ENCODE data around the gene IFNA2.
A peak's percentile ranks its signal among the peaks of the same experiment; 100 is the strongest.
"Not testable (repeated sequence)": the region's sequence is repeated elsewhere in the genome, so short reads cannot be mapped to it uniquely, and the experiment has no call there.

Gene IFNA2

GRCh38 chr9:21367957-21368356 is 17.2 kb downstream of the IFNA2 start, which contains the start of gene IFNA13:
Gene IFNA13 (minus strand): TSS chr9:21368057. CDS start chr9:21368010, 47 bp downstream.
- no peak within 1 kb of the TSS for H3K27ac ChIP-seq (ENCODE audit: low read length)
- no peaks in the 10 kb centered on the region for H3K27me3 ChIP-seq (ENCODE audit: low read depth, low read length)
- no peaks in the 10 kb centered on the region for H3K9me3 ChIP-seq (ENCODE audit: control insufficient read depth in 1 of 2, low read length in 2 of 2)
- H3K4me3 ChIP-seq (ENCODE audit: low read depth in 1 of 2, low read length in 2 of 2), result no peak within 1 kb of the TSS
- no peaks in the 10 kb centered on the region for H3K4me1 ChIP-seq (ENCODE audit: control insufficient read depth in 1 of 2, insufficient read depth in 2 of 2, low read length in 2 of 2)
- no peaks in the 10 kb centered on the region for H3K36me3 ChIP-seq (ENCODE audit: control insufficient read depth in 1 of 2, insufficient read depth in 2 of 2, low read length in 2 of 2)

GRCh38 chr9:21367169-21367568 is 18.0 kb downstream of the IFNA2 start:
- not testable (repeated sequence) for H3K36me3 ChIP-seq (ENCODE audit: control insufficient read depth in 1 of 2, insufficient read depth in 2 of 2, low read length in 2 of 2); H3K27ac ChIP-seq (ENCODE audit: low read length); H3K4me3 ChIP-seq (ENCODE audit: low read depth in 1 of 2, low read length in 2 of 2); H3K4me1 ChIP-seq (ENCODE audit: control insufficient read depth in 1 of 2, insufficient read depth in 2 of 2, low read length in 2 of 2); H3K27me3 ChIP-seq (ENCODE audit: low read depth, low read length); H3K9me3 ChIP-seq (ENCODE audit: control insufficient read depth in 1 of 2, low read length in 2 of 2)

GRCh38 chr9:21362287-21362686 is 22.9 kb downstream of the IFNA2 start:
- H3K4me3 ChIP-seq (ENCODE audit: low read depth in 1 of 2, low read length in 2 of 2), result no peak overlapping the region
- no peak overlapping the region for H3K27ac ChIP-seq (ENCODE audit: low read length)
- H3K36me3 ChIP-seq (ENCODE audit: control insufficient read depth in 1 of 2, insufficient read depth in 2 of 2, low read length in 2 of 2), result no peaks in the 10 kb centered on the region
- H3K9me3 ChIP-seq (ENCODE audit: control insufficient read depth in 1 of 2, low read length in 2 of 2), result no peaks in the 10 kb centered on the region
- no peaks in the 10 kb centered on the region for H3K27me3 ChIP-seq (ENCODE audit: low read depth, low read length)
- no peaks in the 10 kb centered on the region for H3K4me1 ChIP-seq (ENCODE audit: control insufficient read depth in 1 of 2, insufficient read depth in 2 of 2, low read length in 2 of 2)

- H3K27ac ChIP-seq (ENCODE audit: low read length), result no peak overlapping the region
- no peaks in the 10 kb centered on the region for H3K36me3 ChIP-seq (ENCODE audit: control insufficient read depth in 1 of 2, insufficient read depth in 2 of 2, low read length in 2 of 2)
- H3K9me3 ChIP-seq (ENCODE audit: control insufficient read depth in 1 of 2, low read length in 2 of 2), result no peaks in the 10 kb centered on the region
- H3K4me1 ChIP-seq (ENCODE audit: control insufficient read depth in 1 of 2, insufficient read depth in 2 of 2, low read length in 2 of 2), result no peaks in the 10 kb centered on the region
- H3K27me3 ChIP-seq (ENCODE audit: low read depth, low read length), result no peaks in the 10 kb centered on the region
- H3K4me3 ChIP-seq (ENCODE audit: low read depth in 1 of 2, low read length in 2 of 2), result peak overlapping the region in 1 of 2 donors; percentile 4
Observed at GRCh38 chr9:21357479-21358460, 27.4 kb downstream of the IFNA2 start.

GRCh38 chr9:21350787-21351186 is 34.4 kb downstream of the IFNA2 start, which contains the start of gene IFNA6:
Gene IFNA6 (minus strand): TSS chr9:21350887. CDS start chr9:21350887, 0 bp downstream.
- H3K27me3 ChIP-seq (ENCODE audit: low read depth, low read length), result no peaks in the 10 kb centered on the region
- no peaks in the 10 kb centered on the region for H3K36me3 ChIP-seq (ENCODE audit: control insufficient read depth in 1 of 2, insufficient read depth in 2 of 2, low read length in 2 of 2)
- H3K4me1 ChIP-seq (ENCODE audit: control insufficient read depth in 1 of 2, insufficient read depth in 2 of 2, low read length in 2 of 2), result no peaks in the 10 kb centered on the region
- H3K4me3 ChIP-seq (ENCODE audit: low read depth in 1 of 2, low read length in 2 of 2), result no peak within 1 kb of the TSS
- H3K27ac ChIP-seq (ENCODE audit: low read length), result no peak within 1 kb of the TSS
- H3K9me3 ChIP-seq (ENCODE audit: control insufficient read depth in 1 of 2, low read length in 2 of 2), result no peaks in the 10 kb centered on the region

- Histone ChIP-seq H3K9me3 (ENCODE audit: control insufficient read depth in 1 of 2, low read length in 2 of 2) (no peaks in the 10 kb centered on the region), H3K4me3 (ENCODE audit: low read depth in 1 of 2, low read length in 2 of 2) (no peak overlapping the region), H3K4me1 (ENCODE audit: control insufficient read depth in 1 of 2, insufficient read depth in 2 of 2, low read length in 2 of 2) (no peaks in the 10 kb centered on the region), H3K27me3 (ENCODE audit: low read depth, low read length) (no peaks in the 10 kb centered on the region), H3K27ac (ENCODE audit: low read length) (no peak overlapping the region), H3K36me3 (ENCODE audit: control insufficient read depth in 1 of 2, insufficient read depth in 2 of 2, low read length in 2 of 2) (no peaks in the 10 kb centered on the region)
Observed at GRCh38 chr9:21348430-21348970, 36.7 kb downstream of the IFNA2 start.

- no peaks in the 10 kb centered on the region for H3K36me3 ChIP-seq (ENCODE audit: control insufficient read depth in 1 of 2, insufficient read depth in 2 of 2, low read length in 2 of 2)
- H3K4me1 ChIP-seq (ENCODE audit: control insufficient read depth in 1 of 2, insufficient read depth in 2 of 2, low read length in 2 of 2), result no peaks in the 10 kb centered on the region
- no peak overlapping the region for H3K4me3 ChIP-seq (ENCODE audit: low read depth in 1 of 2, low read length in 2 of 2)
- no peaks in the 10 kb centered on the region for H3K27me3 ChIP-seq (ENCODE audit: low read depth, low read length)
- H3K27ac ChIP-seq (ENCODE audit: low read length), result no peak overlapping the region
- no peaks in the 10 kb centered on the region for H3K9me3 ChIP-seq (ENCODE audit: control insufficient read depth in 1 of 2, low read length in 2 of 2)
Observed at GRCh38 chr9:21340735-21341134, 44.5 kb downstream of the IFNA2 start.

GRCh38 chr9:21336457-21336856 is 48.7 kb downstream of the IFNA2 start:
- no peak overlapping the region for H3K27ac ChIP-seq (ENCODE audit: low read length)
- no peak overlapping the region for H3K4me3 ChIP-seq (ENCODE audit: low read depth in 1 of 2, low read length in 2 of 2)
- H3K9me3 ChIP-seq (ENCODE audit: control insufficient read depth in 1 of 2, low read length in 2 of 2), result no peaks in the 10 kb centered on the region
- H3K4me1 ChIP-seq (ENCODE audit: control insufficient read depth in 1 of 2, insufficient read depth in 2 of 2, low read length in 2 of 2), result peaks cover 15 to 27% of the 10 kb centered on the region in 2 donors
- no peaks in the 10 kb centered on the region for H3K27me3 ChIP-seq (ENCODE audit: low read depth, low read length)
- H3K36me3 ChIP-seq (ENCODE audit: control insufficient read depth in 1 of 2, insufficient read depth in 2 of 2, low read length in 2 of 2), result peaks cover 0 to 3% of the 10 kb centered on the region in 2 donors

GRCh38 chr9:21334701-21335632 is 50.2 kb downstream of the IFNA2 start, which contains the start of gene KLHL9:
Gene KLHL9 (minus strand): TSS chr9:21335404. CDS start chr9:21334859, 545 bp downstream.
- Histone ChIP-seq H3K27me3 (ENCODE audit: low read depth, low read length) (no peaks in the 10 kb centered on the region), H3K27ac (ENCODE audit: low read length) (peak within 1 kb of the TSS; percentile 95)

More at GRCh38 chr9:21334701-21335632, 50.2 kb downstream of the IFNA2 start, which contains the start of gene KLHL9:
- Histone ChIP-seq H3K36me3 (ENCODE audit: control insufficient read depth in 1 of 2, insufficient read depth in 2 of 2, low read length in 2 of 2) (peaks cover 0 to 3% of the 10 kb centered on the region in 2 donors), H3K4me3 (ENCODE audit: low read depth in 1 of 2, low read length in 2 of 2) (peak within 1 kb of the TSS; percentile 85 to 98), H3K4me1 (ENCODE audit: control insufficient read depth in 1 of 2, insufficient read depth in 2 of 2, low read length in 2 of 2) (peaks cover 21 to 42% of the 10 kb centered on the region in 2 donors), H3K9me3 (ENCODE audit: control insufficient read depth in 1 of 2, low read length in 2 of 2) (no peaks in the 10 kb centered on the region)
